ENCODE data around the gene CD151. TPM values are rescaled to one million over a fixed set of nuclear protein-coding genes. Genes with fewer than 3 reads are reported as not detected.

Gene CD151
- total RNA-seq: 587 and 744 TPM in 2 replicates

DNA sequence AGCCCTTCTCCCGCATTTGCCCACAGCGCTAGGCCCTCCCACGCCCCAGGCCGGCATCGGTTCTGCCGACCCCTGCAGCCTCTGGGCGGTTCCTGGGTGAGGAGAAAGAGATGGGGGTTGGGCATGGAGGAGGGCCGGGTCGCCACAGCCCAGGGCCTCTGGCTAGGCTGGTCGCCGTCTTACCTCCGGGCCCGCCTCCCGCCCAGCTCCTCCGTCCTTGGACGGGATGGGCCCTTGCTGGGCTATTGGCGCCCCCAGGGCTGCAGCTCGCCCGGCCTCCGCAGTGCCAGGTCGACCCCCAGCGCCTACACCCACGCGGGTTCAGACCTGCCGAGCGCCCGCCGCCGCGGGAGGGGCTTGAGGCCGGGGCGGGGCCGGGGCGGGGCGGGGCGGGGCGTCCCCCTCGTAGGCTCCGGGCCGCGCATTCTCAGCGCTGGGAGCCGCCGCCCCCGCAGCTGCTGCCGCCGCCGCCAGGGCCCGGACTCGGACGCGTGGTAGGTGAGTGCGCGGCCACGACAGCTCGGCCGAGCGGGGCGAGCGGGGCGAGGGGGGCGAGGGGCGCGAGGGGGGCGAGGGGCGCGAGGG is at the start of gene CD151:
Gene CD151 (plus strand): TSS at position 424 of the 585 bp plus-strand sequence. CDS start 3,118 bp downstream, outside the sequence.

DNA sequence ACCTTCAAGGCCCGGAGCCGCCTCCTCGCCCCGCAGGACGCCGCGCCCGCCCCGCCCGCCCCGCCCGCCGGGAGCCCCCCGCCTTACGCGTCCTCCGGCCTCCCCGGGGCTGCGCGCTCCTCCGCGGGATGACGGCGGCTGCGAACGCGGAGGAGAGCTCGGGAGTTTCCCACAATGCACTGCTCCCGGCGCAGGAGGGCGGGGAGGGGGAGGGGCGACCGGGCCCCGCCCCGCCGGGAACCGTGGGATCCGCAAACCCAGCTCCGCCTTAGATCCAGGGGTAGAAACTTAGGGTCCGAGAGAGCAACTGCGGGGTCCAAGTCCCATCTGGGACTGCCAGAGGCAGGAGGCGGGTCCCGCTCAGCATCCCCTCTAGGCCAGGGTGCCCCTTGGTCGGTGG is 42.8 kb upstream of the CD151 start, which contains the start of gene CEND1:
Gene CEND1 (minus strand): TSS at position 148 of the 400 bp plus-strand sequence. CDS start 1,514 bp downstream, outside the sequence.

DNA sequence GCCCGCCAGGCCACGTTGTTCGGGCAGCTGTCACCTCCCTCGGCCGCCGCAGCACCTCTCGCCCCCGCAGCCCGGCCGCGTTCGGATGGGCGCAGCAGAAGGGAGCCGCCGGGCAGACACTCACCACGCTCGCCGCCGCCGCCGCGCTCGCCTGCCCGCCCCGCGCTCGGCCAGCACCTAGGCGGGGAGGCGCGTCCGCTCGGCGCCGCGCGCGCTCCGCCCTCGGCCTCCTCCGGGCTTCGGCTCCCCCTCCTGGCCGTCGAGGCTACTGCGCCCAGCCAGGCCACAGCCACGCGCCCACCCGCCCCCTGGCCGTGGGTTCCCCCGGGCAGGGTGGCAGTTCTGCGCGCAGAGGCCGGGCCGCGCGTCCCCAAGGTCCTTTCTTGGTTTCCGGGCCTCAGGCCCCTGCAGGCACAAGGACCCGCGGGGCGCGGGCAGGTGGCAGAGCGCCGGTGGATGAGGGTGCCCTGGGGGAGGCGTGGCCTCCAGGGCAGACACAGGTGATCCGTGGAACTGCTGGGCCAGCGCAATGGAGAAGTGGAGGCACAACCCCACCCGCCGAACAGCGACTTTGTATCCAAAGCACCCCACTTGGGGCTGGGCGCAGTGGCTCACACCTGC is 34.5 kb upstream of the CD151 start, which contains the start of gene SLC25A22:
Gene SLC25A22 (minus strand): TSS at position 189 of the 621 bp plus-strand sequence. CDS start 3,275 bp downstream, outside the sequence.

DNA sequence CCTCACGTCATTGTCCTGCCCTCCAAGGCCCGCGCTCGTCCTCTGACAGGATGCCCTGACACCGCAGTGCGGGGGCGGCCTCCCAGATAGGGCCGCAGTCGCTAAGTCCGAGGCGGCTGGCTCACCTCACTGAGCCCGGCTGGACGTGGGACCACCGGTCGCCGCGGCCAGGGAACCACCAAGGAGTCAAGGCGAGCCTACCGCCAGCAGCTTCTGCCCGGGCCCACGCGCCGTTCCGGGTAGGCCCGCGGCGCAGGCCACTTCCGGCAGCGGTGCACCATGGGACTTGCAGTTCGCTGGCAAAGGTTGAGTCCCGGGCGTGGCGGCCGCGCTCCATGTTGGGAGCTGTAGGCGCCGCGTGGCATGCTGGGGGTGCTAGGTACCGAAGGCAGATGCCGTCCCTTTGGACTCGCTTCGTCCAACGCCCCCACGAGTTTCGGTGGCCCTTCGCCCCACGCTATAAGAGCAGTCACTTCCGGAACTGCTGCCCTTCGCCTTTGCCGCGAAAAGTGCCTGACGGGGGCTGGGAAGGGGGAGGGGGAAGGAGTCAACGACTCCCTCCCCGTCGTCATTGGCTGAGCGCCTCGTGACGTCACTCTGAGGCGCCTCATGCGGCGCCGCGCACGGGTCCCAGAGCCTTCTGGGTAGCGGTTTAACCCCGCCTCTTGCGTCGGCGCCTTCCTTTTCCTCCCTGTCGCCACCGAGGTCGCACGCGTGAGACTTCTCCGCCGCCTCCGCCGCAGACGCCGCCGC is 23.3 kb upstream of the CD151 start, which contains the start of gene RPLP2:
Gene RPLP2 (plus strand): TSS at position 681 of the 753 bp plus-strand sequence. CDS start 268 bp downstream, outside the sequence.

DNA sequence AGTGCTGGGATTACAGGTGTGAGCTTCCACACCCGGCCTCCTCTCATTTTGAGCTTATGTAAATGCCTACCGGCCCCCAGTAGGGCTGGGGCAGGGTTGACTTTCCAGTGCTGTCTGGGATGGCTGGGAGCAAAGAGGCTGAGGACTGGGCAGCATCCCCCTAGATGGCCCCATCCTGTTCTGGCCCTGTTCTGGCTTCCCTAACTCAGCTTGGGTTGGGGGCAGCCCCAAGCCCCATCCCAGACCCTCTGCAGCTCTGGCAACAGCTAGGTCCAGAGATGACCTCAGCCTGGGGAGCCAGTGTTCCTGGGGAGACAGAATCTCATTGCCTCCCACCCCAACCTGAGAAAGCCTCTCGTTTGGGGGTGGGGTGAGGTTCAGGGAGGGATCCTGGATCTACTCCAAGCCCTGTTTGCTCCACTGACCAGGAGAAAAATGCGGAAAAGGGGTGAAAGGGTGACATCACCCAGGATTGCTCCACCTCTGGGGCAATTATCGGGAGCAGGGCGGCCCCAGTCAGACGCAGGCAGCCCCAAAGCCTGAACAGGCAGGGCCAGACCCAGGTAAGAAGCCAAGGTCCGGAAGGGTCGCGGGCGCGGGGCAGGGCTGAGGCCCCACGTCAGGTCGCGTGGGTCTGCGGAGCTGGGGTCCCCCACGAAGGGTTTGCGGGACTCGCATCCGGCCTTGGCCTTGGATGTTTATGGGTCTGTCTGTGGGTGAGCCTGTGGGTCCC is 14.2 kb upstream of the CD151 start, which contains the start of gene PNPLA2:
Gene PNPLA2 (plus strand): TSS at position 519 of the 733 bp plus-strand sequence. CDS start 805 bp downstream, outside the sequence.

DNA sequence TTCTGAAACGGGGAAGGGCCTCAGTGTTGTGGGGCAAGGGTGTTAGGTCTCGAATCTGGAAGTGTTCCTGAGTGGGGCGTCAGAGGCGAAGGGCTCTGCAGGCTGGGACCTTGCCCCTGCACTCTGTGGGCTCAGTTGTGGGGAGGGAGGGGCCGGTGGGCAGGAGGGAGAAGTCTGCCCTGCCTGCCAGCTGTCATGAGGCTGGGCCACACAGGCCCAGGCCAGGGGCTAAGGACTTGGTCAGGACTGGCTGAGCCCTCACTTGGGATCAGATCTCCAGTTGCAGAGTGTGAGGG is 4.9 kb upstream of the CD151 start, which contains the start of gene CRACR2B:
Gene CRACR2B (plus strand): TSS at position 23 of the 296 bp plus-strand sequence. CDS start 689 bp downstream, outside the sequence.

DNA sequence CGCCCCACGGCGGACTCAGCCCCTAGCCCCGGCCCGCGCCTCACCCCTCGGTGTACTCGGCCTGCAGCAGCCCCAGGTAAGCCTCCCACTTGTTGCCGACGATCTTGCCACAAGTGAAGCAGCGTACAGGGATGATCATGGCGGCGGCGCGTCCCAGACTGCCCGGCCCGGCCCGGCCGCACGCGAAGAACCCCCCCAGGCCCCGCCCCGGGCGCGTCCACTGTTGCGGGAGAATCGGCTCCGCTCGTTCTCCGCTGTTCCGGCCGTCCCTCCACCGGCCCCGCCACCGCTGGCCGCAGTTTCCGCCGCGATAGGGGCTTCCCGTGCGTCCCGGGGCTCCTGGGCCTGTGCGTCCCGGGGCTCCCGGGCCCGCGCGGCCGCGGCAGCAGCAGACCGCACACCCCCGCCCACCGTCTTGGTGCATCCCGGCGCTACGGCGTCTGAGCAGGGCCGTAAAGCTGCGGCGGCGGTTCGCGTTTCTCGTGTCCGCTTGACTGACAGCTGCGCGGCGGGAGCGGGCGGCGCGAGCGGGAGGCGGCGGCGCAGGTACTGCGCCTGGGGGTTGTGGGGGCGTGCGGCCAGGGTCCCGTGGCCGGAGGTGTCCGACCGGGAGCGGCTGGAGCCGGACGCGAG is 9.7 kb downstream of the CD151 start, which contains the start of the genes POLR2L and TSPAN4:
Gene POLR2L (minus strand): TSS at position 160 of the 633 bp plus-strand sequence. CDS start 21 bp downstream, at position 139.
Gene TSPAN4 (plus strand): TSS at position 483 of the 633 bp plus-strand sequence. CDS start 7,453 bp downstream, outside the sequence.

Other genes starting within 250 kb of the CD151 start
- gene IRF7, start 217.0 kb upstream of the CD151 start, total RNA-seq: 7.4 and 11.4 TPM in 2 replicates
- not detected in 2 replicates for gene CDHR5, start 208.0 kb upstream of the CD151 start, total RNA-seq
- not detected in 2 replicates for gene SCT, start 205.8 kb upstream of the CD151 start, total RNA-seq
- gene DRD4, start 195.7 kb upstream of the CD151 start, total RNA-seq: not detected in 2 replicates
- gene DEAF1, start 137.7 kb upstream of the CD151 start, total RNA-seq: 27.5 and 34.3 TPM in 2 replicates
- gene TMEM80, start 137.1 kb upstream of the CD151 start, total RNA-seq: 7.9 and 11.1 TPM in 2 replicates
- 1.9 and 2.1 TPM in 2 replicates for gene EPS8L2, start 126.7 kb upstream of the CD151 start, total RNA-seq
- gene TALDO1, start 85.5 kb upstream of the CD151 start, total RNA-seq: 96.4 and 101 TPM in 2 replicates
- gene GATD1, start 55.5 kb upstream of the CD151 start, total RNA-seq: 22.9 and 25.1 TPM in 2 replicates
- 0.09 TPM in 1 of 2 replicates, not detected in the other for gene CEND1, start 42.9 kb upstream of the CD151 start, total RNA-seq
- gene SLC25A22, start 34.7 kb upstream of the CD151 start, total RNA-seq: 4.7 and 5.2 TPM in 2 replicates
- gene PIDD1, start 27.7 kb upstream of the CD151 start, total RNA-seq: 3.0 and 3.5 TPM in 2 replicates
- 292 and 295 TPM in 2 replicates for gene RPLP2, start 23.0 kb upstream of the CD151 start, total RNA-seq
- 45.8 and 67.0 TPM in 2 replicates for gene PNPLA2, start 14.0 kb upstream of the CD151 start, total RNA-seq
- gene CRACR2B, start 5.0 kb upstream of the CD151 start, total RNA-seq: 17.9 and 28.8 TPM in 2 replicates
- 133 and 311 TPM in 2 replicates for gene POLR2L, start 9.6 kb downstream of the CD151 start, total RNA-seq
- 57.3 and 155 TPM in 2 replicates for gene TSPAN4, start 9.9 kb downstream of the CD151 start, total RNA-seq
- gene CHID1, start 77.9 kb downstream of the CD151 start, total RNA-seq: 24.4 and 29.8 TPM in 2 replicates
- 24.7 and 37.1 TPM in 2 replicates for gene AP2A2, start 92.9 kb downstream of the CD151 start, total RNA-seq
- gene MUC6, start 203.8 kb downstream of the CD151 start, total RNA-seq: not detected in 2 replicates
- not detected in 2 replicates for gene MUC2, start 241.9 kb downstream of the CD151 start, total RNA-seq